Activated CD4-positive, alpha-beta T cell treated with anti-CD3 and anti-CD28 coated beads for 36 hours (primary cell): ENCODE results near the gene RASA2. TPM values are rescaled to one million over a fixed set of nuclear protein-coding genes. Genes with fewer than 3 reads are reported as not detected.

Source experiments
- ATAC-seq: fragments of 200-7000 bp; cut with Tn5 transposase; one replicate; pipeline ENCODE4 v1.10.0; 2021; ENCODE audit warnings: mild to moderate bottlenecking, moderate library complexity
- CTCF ChIA-PET: fragments of 350-600 bp; sonication (Branson Sonifier 250); formaldehyde crosslinking; loops from one replicate; lab custom pipeline; 2021; ENCODE audit warnings: antibody characterized with exemption; lab: Charles Lee
- POLR2A ChIA-PET: fragments of 350-600 bp; sonication (Branson Sonifier 250); formaldehyde crosslinking; loops from one replicate; lab custom pipeline; 2021; ENCODE audit warnings: antibody characterized with exemption, inconsistent platforms; lab: Charles Lee
- DNase-seq: peaks from one replicate; pipeline ENCODE4 v3.0.0-alpha.2; 2020
- H3K27ac Mint-ChIP-seq: one replicate; pipeline ENCODE4 v1.8.0; 2021; ENCODE audit warnings: mixed read lengths
- H3K27me3 Mint-ChIP-seq: one replicate; pipeline ENCODE4 v1.8.0; 2021; ENCODE audit warnings: mixed read lengths
- H3K36me3 Mint-ChIP-seq: one replicate; pipeline ENCODE4 v1.8.0; 2021; ENCODE audit warnings: low read depth, mixed read lengths
- H3K4me1 Mint-ChIP-seq: one replicate; pipeline ENCODE4 v1.8.0; 2021; ENCODE audit warnings: mixed read lengths
- H3K4me3 Mint-ChIP-seq: one replicate; pipeline ENCODE4 v1.8.0; 2021; ENCODE audit warnings: mild to moderate bottlenecking, moderate library complexity, mixed read lengths
- H3K9me3 Mint-ChIP-seq: one replicate; pipeline ENCODE4 v1.8.0; 2021; ENCODE audit warnings: low read depth, mixed read lengths
- intact Hi-C, 2 experiments: fragments of 100-400 bp; cut with DNase I in 1 of 2; cut with micrococcal nuclease in 1 of 2; formaldehyde crosslinking; loops; one replicate each; pipeline versions ENCODE4 v1.14.2 to v1.15.1; 2022 to 2024; cut with DNase I, micrococcal nuclease
- total RNA-seq, 2 experiments: library from RNA; stranded (reverse); gene quantifications; one replicate each; pipeline ENCODE4 v1.2.3, GENCODE V29; 2021

RASA2 gene
- total RNA-seq, 2 experiments from 2014 or later = 30.8 to 32.0 TPM

DNA sequence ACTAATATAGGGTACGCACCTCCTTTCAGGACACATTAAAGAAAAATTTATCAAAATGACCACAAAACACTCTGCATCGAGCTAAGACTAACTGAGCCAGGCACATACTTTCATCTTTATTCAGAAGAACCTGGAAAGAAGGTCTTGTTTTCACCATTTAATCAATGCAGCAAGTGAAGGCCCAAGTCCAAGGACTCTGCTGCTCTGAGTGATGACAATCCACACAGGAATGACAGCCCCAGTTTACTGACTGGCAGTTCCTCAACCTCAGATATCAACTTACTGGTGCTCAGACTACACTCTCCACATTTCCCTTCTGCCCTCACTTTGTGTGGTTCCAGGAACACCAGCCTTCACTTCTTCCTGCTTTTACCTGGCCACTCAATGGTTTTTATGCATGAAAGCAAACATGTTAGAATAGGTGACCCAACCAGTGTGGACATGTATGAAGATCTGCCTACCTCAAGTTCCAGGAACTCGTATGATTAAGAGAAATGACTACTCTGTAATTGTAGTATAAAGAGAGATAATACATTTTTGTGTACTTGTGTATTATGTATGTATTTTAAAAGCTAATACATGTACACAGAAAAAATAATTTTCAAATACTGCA, 29.1 kb upstream of the RASA2 start:
- ChIA-PET POLR2A (no interaction called here), CTCF (interaction anchor here (0.7 to 11.8 kb wide), 12 partner anchors 14 to 187 kb away, joined by 3 to 354 read pairs (median 8); no protein-coding TSS in a partner anchor)
- Mint-ChIP-seq H3K4me3 (no peak overlapping the region), H3K27me3 (no peaks in the 10 kb centered on the region), H3K36me3 (no peaks in the 10 kb centered on the region), H3K4me1 (peaks cover 15% of the 10 kb centered on the region), H3K9me3 (no peaks in the 10 kb centered on the region), H3K27ac (no peak overlapping the region)
- intact Hi-C loops = no loop called here
- ATAC-seq = no peak
- no peak for DNase-seq

DNA sequence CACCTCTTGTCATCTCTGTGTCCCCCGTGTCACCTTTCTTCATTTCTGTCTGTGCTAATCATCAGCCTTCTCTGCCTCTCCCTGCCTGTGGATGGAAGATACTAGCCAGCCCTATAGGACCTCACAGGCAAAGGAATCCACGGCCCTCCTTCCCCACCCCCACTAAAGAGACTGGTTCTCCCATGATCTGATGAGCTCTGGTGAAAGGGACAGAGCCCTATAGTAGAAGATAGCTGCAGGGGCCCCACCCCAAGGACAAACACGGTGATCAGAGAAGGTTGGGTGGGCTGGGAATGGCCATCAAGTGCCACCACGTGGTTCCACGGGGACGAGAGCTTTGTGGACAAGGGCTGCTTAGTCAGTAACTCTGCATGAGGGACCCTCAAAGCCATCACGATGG, 27.8 kb upstream of the RASA2 start:
- no peak overlapping the region for H3K27ac Mint-ChIP-seq
- DNase-seq (no peak), ATAC-seq (no peak)
- ChIA-PET CTCF (interaction anchor here (0.5 to 11.8 kb wide), 29 partner anchors 12 to 454 kb away, joined by 3 to 354 read pairs (median 4); no protein-coding TSS in a partner anchor), POLR2A (no interaction called here)
- no peak overlapping the region for H3K4me3 Mint-ChIP-seq
- H3K36me3 Mint-ChIP-seq = peaks cover under 1% of the 10 kb centered on the region
- intact Hi-C loops = no loop called here
- peaks cover 15% of the 10 kb centered on the region for H3K4me1 Mint-ChIP-seq
- no peaks in the 10 kb centered on the region for H3K27me3 Mint-ChIP-seq
- H3K9me3 Mint-ChIP-seq = peaks cover 5% of the 10 kb centered on the region

DNA sequence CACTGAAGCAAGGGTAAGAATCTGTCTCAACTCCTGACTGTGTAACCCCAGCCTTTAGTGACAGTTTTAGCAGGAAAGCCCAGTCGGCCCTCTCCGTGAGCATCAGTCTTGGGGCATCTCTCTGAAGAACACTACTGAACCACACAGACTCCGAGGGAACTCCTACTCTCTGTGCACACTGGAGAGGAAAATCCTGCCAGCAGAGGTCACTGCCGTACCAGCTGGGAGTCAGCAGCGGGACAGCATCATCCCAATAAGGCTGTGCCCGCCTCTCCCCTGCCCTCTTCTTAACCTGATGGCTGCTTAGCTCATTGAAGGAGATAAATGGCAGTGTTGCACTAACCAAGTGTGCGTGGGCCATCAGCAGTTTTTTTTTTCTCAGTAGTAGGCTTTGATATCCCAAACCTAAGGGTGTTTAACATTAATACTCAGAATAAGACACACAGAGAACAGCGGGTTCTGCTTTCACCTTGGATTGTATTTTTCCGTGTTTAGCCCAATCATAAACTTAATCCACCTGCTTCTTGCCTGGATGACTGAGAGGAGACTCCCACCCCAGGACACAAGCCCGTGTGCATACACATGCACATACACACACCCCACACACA, 26.6 kb upstream of the RASA2 start:
- DNase-seq (peak; percentile 96), ATAC-seq (peak; percentile 100)
- peaks cover 10% of the 10 kb centered on the region for H3K36me3 Mint-ChIP-seq
- ChIA-PET POLR2A (interaction anchor here (0.6 to 0.7 kb wide), 3 partner anchors 93 to 101 kb away, joined by 3 to 4 read pairs (median 4); no protein-coding TSS in a partner anchor), CTCF (interaction anchor here (0.6 to 11.8 kb wide), 41 partner anchors 8 to 1996 kb away, joined by 3 to 354 read pairs (median 4); no protein-coding TSS in a partner anchor)
- no peak overlapping the region for H3K4me3 Mint-ChIP-seq
- H3K9me3 Mint-ChIP-seq = peaks cover 12% of the 10 kb centered on the region
- intact Hi-C loops = loop anchor here (1.0 to 10.0 kb wide), 9 partner anchors 101 to 821 kb away; partner anchors contain the start of gene RNF7 (in 1 of the 2)
- H3K4me1 Mint-ChIP-seq = peaks cover 7% of the 10 kb centered on the region
- H3K27me3 Mint-ChIP-seq = no peaks in the 10 kb centered on the region
- H3K27ac Mint-ChIP-seq = no peak overlapping the region

DNA sequence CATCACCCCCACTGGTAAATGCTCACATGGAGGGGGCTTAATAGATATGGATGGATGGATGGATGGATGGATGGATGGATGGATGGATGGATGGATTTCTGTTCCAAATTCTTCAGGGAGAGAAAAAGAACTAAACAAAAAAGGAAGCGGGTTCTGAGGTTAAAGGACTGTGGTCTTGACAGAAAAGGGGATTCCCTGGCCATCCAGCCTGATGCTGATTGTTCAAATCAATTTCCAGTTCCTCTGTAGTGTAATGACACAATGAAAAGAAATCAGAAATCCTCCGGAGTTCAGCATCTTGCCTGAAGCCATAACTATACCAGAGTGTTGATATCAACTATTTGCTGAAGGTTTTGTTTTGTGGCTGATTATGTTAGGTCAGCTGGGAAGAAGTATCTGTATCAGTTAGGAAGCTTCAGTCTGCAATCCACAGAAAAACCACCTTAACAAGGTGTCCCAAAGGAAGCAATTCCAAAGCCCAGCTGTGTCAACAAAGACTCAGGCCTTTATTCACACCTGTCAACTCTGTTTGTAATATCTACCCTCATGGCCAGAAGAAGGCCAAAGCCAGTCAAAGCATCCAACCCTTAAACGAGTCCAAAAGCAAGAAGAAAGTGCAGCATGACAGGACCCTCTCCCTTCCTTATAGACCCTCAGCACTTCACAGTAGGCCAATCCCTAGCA, 24.5 kb upstream of the RASA2 start:
- ChIA-PET CTCF (interaction anchor here (0.9 to 11.8 kb wide), 6 partner anchors 9 to 125 kb away, joined by 3 to 354 read pairs (median 7); no protein-coding TSS in a partner anchor), POLR2A (no interaction called here)
- H3K4me3 Mint-ChIP-seq = no peak overlapping the region

DNA sequence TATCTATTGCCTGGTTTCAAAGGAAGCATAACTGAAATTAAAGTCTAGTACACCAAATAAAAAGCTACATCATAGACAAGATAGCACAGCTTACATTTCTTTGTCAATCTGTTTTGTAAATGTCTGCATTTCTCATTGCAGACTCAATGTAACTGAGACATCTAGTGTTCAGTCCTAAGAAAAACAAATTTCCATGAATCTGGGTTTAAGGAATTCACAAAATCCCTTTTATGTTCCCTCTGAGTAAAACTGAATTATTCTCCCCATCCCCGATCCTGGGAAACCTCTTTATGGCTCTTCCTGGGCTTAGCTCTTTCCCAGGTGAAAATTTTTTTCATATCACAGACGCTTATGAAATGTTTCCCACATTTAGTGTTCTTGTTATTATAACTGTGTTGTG, 21.6 kb upstream of the RASA2 start:
- DNase-seq (no peak), ATAC-seq (no peak)
- peaks cover 3% of the 10 kb centered on the region for H3K4me1 Mint-ChIP-seq
- POLR2A ChIA-PET = interaction anchor here (0.8 kb wide), 1 partner anchor 21 kb away, joined by 3 read pairs; no protein-coding TSS in a partner anchor
- no peak overlapping the region for H3K27ac Mint-ChIP-seq
- H3K36me3 Mint-ChIP-seq = peaks cover 10% of the 10 kb centered on the region
- intact Hi-C loops = loop anchor here in 1 of 2 experiments (10.0 kb wide), 1 partner anchor 530 kb away; no protein-coding TSS in a partner anchor
- H3K9me3 Mint-ChIP-seq = peaks cover 15% of the 10 kb centered on the region
- no peak overlapping the region for H3K4me3 Mint-ChIP-seq
- no peaks in the 10 kb centered on the region for H3K27me3 Mint-ChIP-seq
- CTCF ChIA-PET = interaction anchor here (0.7 to 2.1 kb wide), 8 partner anchors 10 to 553 kb away, joined by 3 to 16 read pairs (median 4); no protein-coding TSS in a partner anchor

More for the DNA sequence above, 24.5 kb upstream of the RASA2 start:
- DNase-seq (no peak), ATAC-seq (no peak)
- Mint-ChIP-seq H3K4me1 (peaks cover 6% of the 10 kb centered on the region), H3K27ac (no peak overlapping the region), H3K9me3 (peaks cover 15% of the 10 kb centered on the region), H3K36me3 (peaks cover 10% of the 10 kb centered on the region), H3K27me3 (no peaks in the 10 kb centered on the region)
- intact Hi-C loops = loop anchor here (5.0 to 10.0 kb wide), 3 partner anchors 275 to 532 kb away; partner anchors contain the start of gene RNF7 (in 1 of the 2)

DNA sequence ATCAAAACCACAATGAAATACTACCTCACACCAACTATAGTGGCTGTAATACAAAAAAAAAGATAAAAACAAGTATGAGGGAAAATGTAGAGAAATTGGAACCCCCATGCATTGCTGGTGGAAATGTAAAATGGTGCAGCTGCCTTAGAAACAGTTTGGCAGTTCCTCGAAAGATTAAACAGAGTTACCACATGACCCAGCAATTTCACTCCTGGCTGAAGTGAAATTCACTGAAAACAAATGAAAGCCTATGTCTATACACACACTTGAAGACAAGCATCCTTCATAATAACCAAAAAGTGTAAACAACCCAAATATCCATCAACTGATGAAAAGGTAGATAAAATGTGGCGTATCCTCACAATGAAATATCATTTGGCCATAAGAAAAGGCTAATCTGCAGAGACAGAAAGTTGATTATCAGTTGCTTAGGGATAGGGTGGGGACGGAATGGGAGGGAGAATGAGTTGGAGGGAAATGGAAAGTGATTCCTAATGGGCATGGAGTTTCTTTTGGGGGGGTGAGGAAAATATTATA, 20.1 kb upstream of the RASA2 start:
- ATAC-seq (no peak), DNase-seq (no peak)
- Mint-ChIP-seq H3K27me3 (no peaks in the 10 kb centered on the region), H3K9me3 (peaks cover 15% of the 10 kb centered on the region), H3K4me1 (no peaks in the 10 kb centered on the region), H3K4me3 (no peak overlapping the region), H3K27ac (no peak overlapping the region), H3K36me3 (peaks cover 10% of the 10 kb centered on the region)
- intact Hi-C loops = loop anchor here in 1 of 2 experiments (10.0 kb wide), 1 partner anchor 528 kb away; no protein-coding TSS in a partner anchor
- ChIA-PET CTCF (interaction anchor here (1.0 to 8.9 kb wide), 4 partner anchors 7 to 94 kb away, joined by 3 to 82 read pairs (median 8); no protein-coding TSS in a partner anchor), POLR2A (no interaction called here)

DNA sequence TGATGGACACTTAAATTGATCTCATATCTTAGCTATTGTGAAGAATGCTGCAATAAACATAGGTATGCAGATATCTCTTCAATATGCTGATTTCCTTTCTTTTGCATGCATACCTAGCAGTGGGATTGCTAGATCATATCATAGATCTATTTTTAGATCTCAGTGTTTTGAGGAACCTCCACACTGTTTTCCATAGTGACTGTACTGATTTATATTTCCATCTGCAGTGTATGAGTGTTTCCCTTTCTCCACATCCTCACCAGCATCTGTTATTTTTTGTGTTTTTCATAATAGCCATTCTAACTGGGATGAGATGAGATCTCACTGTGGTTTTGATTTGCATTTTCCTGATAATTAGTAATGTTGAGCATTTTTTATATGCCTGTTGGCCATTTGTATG, 17.1 kb upstream of the RASA2 start:
- Mint-ChIP-seq H3K4me1 (peaks cover under 1% of the 10 kb centered on the region), H3K27me3 (no peaks in the 10 kb centered on the region), H3K36me3 (peaks cover 3% of the 10 kb centered on the region), H3K27ac (no peak overlapping the region), H3K4me3 (no peak overlapping the region), H3K9me3 (peaks cover 3% of the 10 kb centered on the region)
- no peak for DNase-seq
- ChIA-PET POLR2A (no interaction called here), CTCF (interaction anchor here (0.7 to 8.9 kb wide), 3 partner anchors 10 to 157 kb away, joined by 3 to 82 read pairs (median 73); no protein-coding TSS in a partner anchor)
- no peak for ATAC-seq
- intact Hi-C loops = loop anchor here in 1 of 2 experiments (10.0 kb wide), 1 partner anchor 525 kb away; no protein-coding TSS in a partner anchor

DNA sequence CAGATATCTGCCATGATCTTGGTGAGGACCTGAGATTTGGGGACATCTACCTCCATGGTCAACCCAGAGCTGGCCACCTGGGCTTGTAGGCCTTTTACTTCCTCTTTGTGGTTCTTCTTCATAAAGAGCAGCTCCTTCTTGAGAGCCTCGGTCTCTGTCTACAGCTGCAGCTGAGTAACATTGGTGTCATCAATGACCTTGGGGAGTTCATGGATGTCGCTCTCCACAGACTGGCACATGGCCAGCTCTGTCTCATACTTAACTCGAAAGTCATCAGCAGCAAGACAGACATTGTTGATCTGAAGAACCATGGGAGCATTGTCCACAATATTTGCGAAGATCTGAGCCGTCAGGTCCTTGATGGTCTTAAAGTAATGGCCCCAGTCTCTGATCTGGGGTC, 15.7 kb upstream of the RASA2 start:
- no peak for ATAC-seq
- POLR2A ChIA-PET = no interaction called here
- no peak for DNase-seq

DNA sequence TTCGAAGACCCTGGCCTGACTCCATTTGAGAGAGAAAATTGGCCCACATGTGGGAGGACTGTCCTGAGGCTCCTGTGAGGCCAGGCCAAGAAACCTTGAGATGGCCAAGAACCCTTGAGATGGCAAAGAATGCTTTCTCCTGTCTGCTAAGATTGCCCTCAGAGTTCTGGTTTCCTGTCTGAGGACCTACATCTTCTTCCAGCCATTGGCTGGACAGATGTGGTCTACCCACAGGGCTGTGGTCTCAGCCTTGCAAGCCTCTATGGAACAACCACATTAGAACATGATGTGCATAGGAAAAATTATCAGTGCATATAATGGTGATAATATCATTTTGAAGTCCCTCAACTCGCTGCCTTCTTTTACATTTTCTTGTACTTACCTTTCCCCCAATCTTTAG, 10.8 kb upstream of the RASA2 start:
- intact Hi-C loops = no loop called here
- H3K27me3 Mint-ChIP-seq = no peaks in the 10 kb centered on the region
- ChIA-PET POLR2A (no interaction called here), CTCF (interaction anchor here (0.6 to 6.5 kb wide), 7 partner anchors 8 to 547 kb away, joined by 3 to 57 read pairs (median 5); no protein-coding TSS in a partner anchor)
- DNase-seq (peak; percentile 39), ATAC-seq (no peak)
- H3K4me1 Mint-ChIP-seq = peaks cover 30% of the 10 kb centered on the region
- H3K9me3 Mint-ChIP-seq = no peaks in the 10 kb centered on the region
- no peaks in the 10 kb centered on the region for H3K36me3 Mint-ChIP-seq
- H3K27ac Mint-ChIP-seq = no peak overlapping the region
- H3K4me3 Mint-ChIP-seq = no peak overlapping the region

More for the DNA sequence above, 15.7 kb upstream of the RASA2 start:
- CTCF ChIA-PET = interaction anchor here (0.7 to 8.9 kb wide), 7 partner anchors 10 to 160 kb away, joined by 3 to 82 read pairs (median 5); no protein-coding TSS in a partner anchor
- Mint-ChIP-seq H3K27ac (no peak overlapping the region), H3K4me3 (no peak overlapping the region), H3K36me3 (no peaks in the 10 kb centered on the region), H3K4me1 (peaks cover 11% of the 10 kb centered on the region), H3K9me3 (no peaks in the 10 kb centered on the region), H3K27me3 (no peaks in the 10 kb centered on the region)
- intact Hi-C loops = no loop called here

DNA sequence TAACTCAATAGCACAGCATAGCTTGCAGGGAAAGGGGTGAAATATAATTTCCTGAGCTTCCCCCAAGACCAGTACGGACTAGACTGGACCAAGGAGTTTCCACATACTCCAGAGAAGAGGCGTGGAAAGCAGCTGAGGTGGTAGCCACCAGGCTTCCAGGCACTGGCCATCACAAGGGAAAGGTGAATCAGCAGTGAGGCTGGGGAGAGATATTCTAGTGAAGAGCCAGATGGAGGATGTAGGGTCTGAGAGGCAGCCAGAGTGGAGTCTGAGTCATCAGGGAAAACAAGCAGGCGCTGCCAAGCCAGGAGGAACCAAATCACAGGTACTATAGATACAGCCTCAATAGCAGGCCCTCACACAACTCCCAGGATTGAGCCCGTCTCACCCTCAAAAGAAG, 9.6 kb upstream of the RASA2 start:
- intact Hi-C loops = no loop called here
- ChIA-PET CTCF (interaction anchor here (1.5 to 6.5 kb wide), 3 partner anchors 79 to 88 kb away, joined by 4 to 57 read pairs (median 6); no protein-coding TSS in a partner anchor), POLR2A (interaction anchor here (0.5 to 0.6 kb wide), 2 partner anchors 11 to 42 kb away, joined by 3 to 5 read pairs; no protein-coding TSS in a partner anchor)
- H3K27ac Mint-ChIP-seq = no peak overlapping the region
- no peaks in the 10 kb centered on the region for H3K9me3 Mint-ChIP-seq
- no peak overlapping the region for H3K4me3 Mint-ChIP-seq
- H3K36me3 Mint-ChIP-seq = no peaks in the 10 kb centered on the region
- peaks cover 30% of the 10 kb centered on the region for H3K4me1 Mint-ChIP-seq
- DNase-seq (peak; percentile 38), ATAC-seq (peak; percentile 68)
- no peaks in the 10 kb centered on the region for H3K27me3 Mint-ChIP-seq
